GM23338 (cell line): ENCODE data around the gene NTPCR. TPM values are rescaled to one million over a fixed set of nuclear protein-coding genes. Genes with fewer than 3 reads are reported as not detected.

ENCODE experiments used
- ATAC-seq: fragments of 200-7000 bp; cut with Tn5 transposase; 3 replicates; pipeline ENCODE4 v1.9.1; 2020
- DNase-seq: peaks from one replicate; pipeline ENCODE4 v3.0.0-alpha.2; 2015; ENCODE audit warnings: low spot score
- H2AFZ ChIP-seq: fragments of 200-600 bp; sonication (generic); 2 replicates; pipeline ENCODE4 v1.8.0; 2016; ENCODE audit warnings: antibody characterized with exemption, mild to moderate bottlenecking, moderate library complexity
- H3F3A ChIP-seq: fragments of 200-600 bp; sonication (generic); replicated peaks from 2 replicates; pipeline ENCODE4 v1.8.0; 2017; ENCODE audit warnings: antibody characterized with exemption, mixed run types, low read depth
- H3K27ac ChIP-seq: fragments of 200-600 bp; sonication (generic); 2 replicates; pipeline ENCODE4 v1.6.1; 2016; ENCODE audit warnings: low read depth
- H3K27me3 ChIP-seq: fragments of 200-600 bp; sonication (generic); 2 replicates; pipeline ENCODE4 v1.8.0; 2016; ENCODE audit warnings: mild to moderate bottlenecking, mixed run types, moderate library complexity; ENCODE audit not compliant: insufficient read depth
- H3K36me3 ChIP-seq: fragments of 200-600 bp; sonication (generic); 2 replicates; pipeline ENCODE4 v1.8.0; 2016; ENCODE audit warnings: mild to moderate bottlenecking; ENCODE audit not compliant: insufficient read depth
- H3K4me1 ChIP-seq: fragments of 200-600 bp; sonication (generic); 2 replicates; pipeline ENCODE4 v1.8.0; 2016; ENCODE audit warnings: mild to moderate bottlenecking, moderate library complexity; ENCODE audit not compliant: insufficient read depth
- H3K4me2 ChIP-seq: fragments of 200-600 bp; sonication (generic); 2 replicates; pipeline ENCODE4 v1.7.1; 2017; ENCODE audit warnings: mixed run types
- H3K4me3 ChIP-seq: fragments of 200-600 bp; sonication (generic); 2 replicates; pipeline ENCODE4 v1.6.1; 2016; ENCODE audit warnings: mixed run types
- H3K79me2 ChIP-seq: fragments of 200-600 bp; sonication (generic); replicated peaks from 2 replicates; pipeline ENCODE4 v1.8.0; 2017; ENCODE audit warnings: mild to moderate bottlenecking; ENCODE audit not compliant: insufficient read depth
- H3K9me2 ChIP-seq: fragments of 200-600 bp; sonication (generic); 2 replicates; pipeline ENCODE4 v1.8.0; 2017; ENCODE audit not compliant: insufficient read depth
- H4K20me1 ChIP-seq: fragments of 200-600 bp; sonication (generic); replicated peaks from 2 replicates; pipeline ENCODE4 v1.8.0; 2017; ENCODE audit warnings: mild to moderate bottlenecking; ENCODE audit not compliant: insufficient read depth
- H3K27ac Mint-ChIP-seq: 2 replicates; pipeline ENCODE4 v1.8.0; 2020; ENCODE audit warnings: inconsistent platforms, mild to moderate bottlenecking, moderate library complexity, mixed read lengths
- H3K27me3 Mint-ChIP-seq: 3 replicates; pipeline ENCODE4 v1.8.0; 2022; ENCODE audit warnings: low read depth, mild to moderate bottlenecking, moderate library complexity, mixed read lengths, inconsistent platforms; ENCODE audit not compliant: insufficient read depth, poor library complexity
- H3K36me3 Mint-ChIP-seq: 3 replicates; pipeline ENCODE4 v1.8.0; 2021; ENCODE audit warnings: low read depth, mild to moderate bottlenecking, inconsistent platforms, moderate library complexity, mixed read lengths
- H3K4me1 Mint-ChIP-seq: 3 replicates; pipeline ENCODE4 v1.8.0; 2020; ENCODE audit warnings: mild to moderate bottlenecking, inconsistent platforms, mixed read lengths
- H3K4me3 Mint-ChIP-seq: 3 replicates; pipeline ENCODE4 v1.8.0; 2021; ENCODE audit warnings: moderate library complexity, mild to moderate bottlenecking, inconsistent platforms, mixed read lengths
- H3K9me3 Mint-ChIP-seq: 3 replicates; pipeline ENCODE4 v1.8.0; 2020; ENCODE audit warnings: moderate library complexity, mild to moderate bottlenecking, inconsistent platforms, mixed read lengths
- CREB1 ChIP-seq: fragments of 250-450 bp; sonication (Bioruptor Pico); IDR thresholded peaks from 2 replicates; pipeline ENCODE4 v1.5.0; 2020; ENCODE audit warnings: low read depth, mild to moderate bottlenecking, moderate library complexity
- CTCF ChIP-seq, 2 experiments: fragments of 200-600 bp in 1 of 2; sonication (generic) in 1 of 2; conservative IDR thresholded peaks; 2 replicates each; pipeline versions ENCODE4 v1.5.1 to v1.6.1; 2016 to 2017; ENCODE audit warnings: antibody characterized with exemption in 2 of 2, low read depth in 2 of 2, mild to moderate bottlenecking in 2 of 2, moderate library complexity in 1 of 2
- EZH2 ChIP-seq: fragments of 200-600 bp; sonication (generic); IDR thresholded peaks from one replicate; pipeline ENCODE4 v1.8.0; 2017; ENCODE audit warnings: antibody characterized with exemption, mild to moderate bottlenecking, low read depth; ENCODE audit not compliant: unreplicated experiment
- EZH2phosphoT487 ChIP-seq: fragments of 200-600 bp; sonication (generic); IDR thresholded peaks from one replicate; pipeline ENCODE4 v1.8.1; 2018; ENCODE audit warnings: antibody characterized with exemption; ENCODE audit not compliant: unreplicated experiment
- JUNB ChIP-seq: IDR thresholded peaks from one replicate; pipeline ENCODE4 v1.6.1; 2016; ENCODE audit warnings: antibody characterized with exemption; ENCODE audit not compliant: unreplicated experiment
- NANOG ChIP-seq: IDR thresholded peaks from 2 replicates; pipeline ENCODE4 v1.6.1; 2016; ENCODE audit warnings: antibody characterized with exemption, borderline replicate concordance
- POLR2AphosphoS5 ChIP-seq: IDR thresholded peaks from 2 replicates; pipeline ENCODE4 v1.6.1; 2016; ENCODE audit warnings: antibody characterized with exemption, low read depth
- STAT1 ChIP-seq: IDR thresholded peaks from one replicate; pipeline ENCODE4 v1.6.1; 2016; ENCODE audit warnings: antibody characterized with exemption; ENCODE audit not compliant: unreplicated experiment
- ZNF114 ChIP-seq: fragments of 250-450 bp; sonication (Bioruptor Pico); IDR thresholded peaks from 2 replicates; pipeline ENCODE4 v1.5.0; 2020; ENCODE audit warnings: mild to moderate bottlenecking, moderate library complexity
- ZNF331 ChIP-seq: fragments of 250-450 bp; sonication (Bioruptor Pico); IDR thresholded peaks from 2 replicates; pipeline ENCODE4 v1.5.0; 2020; ENCODE audit warnings: low read depth, mild to moderate bottlenecking, moderate library complexity
- polyA plus RNA-seq: library from polyadenylated mRNA; unstranded; fragments of >200 nt; fragmentation: Nextera tagmentation; extraction: Ambion mirVana; gene quantifications from 2 replicates; pipeline ENCODE4 v1.2.1, GENCODE V29; 2016
- total RNA-seq: library from RNA; depleted of rRNA; stranded (reverse); fragments of >200 nt; shearing (Covaris generic); gene quantifications from 2 replicates; pipeline ENCODE4 v1.2.3, GENCODE V29; 2014
- TF ChIP-seq, protein P1 (sequence below): fragments of 250-450 bp; sonication (Bioruptor Pico); IDR thresholded peaks from 2 replicates; pipeline ENCODE4 v1.5.0; 2020; ENCODE audit warnings: mild to moderate bottlenecking, moderate library complexity
- TF ChIP-seq, protein P2 (sequence below): IDR thresholded peaks from 2 replicates; pipeline ENCODE4 v1.6.1; 2016; ENCODE audit warnings: antibody characterized with exemption
- TF ChIP-seq, protein P3 (sequence below): IDR thresholded peaks from one replicate; pipeline ENCODE4 v1.6.1; 2018; ENCODE audit warnings: antibody characterized with exemption; ENCODE audit not compliant: unreplicated experiment

The NTPCR gene
- total and polyA plus RNA-seq, 2 experiments from 2014 or later, result 64.1 to 150 TPM

GRCh38 chr1:232922485-232922884, 27.9 kb upstream of the NTPCR start:
- Histone ChIP-seq H3K36me3 (no peaks in the 10 kb centered on the region), H3K9me2 (no peaks in the 10 kb centered on the region), H3K4me3 (no peak overlapping the region), H4K20me1 (no peaks in the 10 kb centered on the region), H3K4me2 (no peak overlapping the region), H3F3A (no peaks in the 10 kb centered on the region), H3K27ac (no peak overlapping the region), H3K27me3 (no peaks in the 10 kb centered on the region), H3K4me1 (no peaks in the 10 kb centered on the region), H2AFZ (no peak overlapping the region), H3K79me2 (no peaks in the 10 kb centered on the region)
- peaks cover 7% of the 10 kb centered on the region for H3K9me3 Mint-ChIP-seq
- H3K27ac Mint-ChIP-seq, result no peak overlapping the region
- no peak overlapping the region for H3K4me3 Mint-ChIP-seq
- H3K27me3 Mint-ChIP-seq, result no peaks in the 10 kb centered on the region
- H3K36me3 Mint-ChIP-seq, result no peaks in the 10 kb centered on the region
- DNase-seq (no peak), ATAC-seq (no peak)
- H3K4me1 Mint-ChIP-seq, result no peaks in the 10 kb centered on the region
- no peak for TF ChIP-seq CTCF (conservative IDR thresholded peaks at IDR 0.05; ENCODE audit: low read depth in 2 of 2)
- TF ChIP-seq, protein P1, sequence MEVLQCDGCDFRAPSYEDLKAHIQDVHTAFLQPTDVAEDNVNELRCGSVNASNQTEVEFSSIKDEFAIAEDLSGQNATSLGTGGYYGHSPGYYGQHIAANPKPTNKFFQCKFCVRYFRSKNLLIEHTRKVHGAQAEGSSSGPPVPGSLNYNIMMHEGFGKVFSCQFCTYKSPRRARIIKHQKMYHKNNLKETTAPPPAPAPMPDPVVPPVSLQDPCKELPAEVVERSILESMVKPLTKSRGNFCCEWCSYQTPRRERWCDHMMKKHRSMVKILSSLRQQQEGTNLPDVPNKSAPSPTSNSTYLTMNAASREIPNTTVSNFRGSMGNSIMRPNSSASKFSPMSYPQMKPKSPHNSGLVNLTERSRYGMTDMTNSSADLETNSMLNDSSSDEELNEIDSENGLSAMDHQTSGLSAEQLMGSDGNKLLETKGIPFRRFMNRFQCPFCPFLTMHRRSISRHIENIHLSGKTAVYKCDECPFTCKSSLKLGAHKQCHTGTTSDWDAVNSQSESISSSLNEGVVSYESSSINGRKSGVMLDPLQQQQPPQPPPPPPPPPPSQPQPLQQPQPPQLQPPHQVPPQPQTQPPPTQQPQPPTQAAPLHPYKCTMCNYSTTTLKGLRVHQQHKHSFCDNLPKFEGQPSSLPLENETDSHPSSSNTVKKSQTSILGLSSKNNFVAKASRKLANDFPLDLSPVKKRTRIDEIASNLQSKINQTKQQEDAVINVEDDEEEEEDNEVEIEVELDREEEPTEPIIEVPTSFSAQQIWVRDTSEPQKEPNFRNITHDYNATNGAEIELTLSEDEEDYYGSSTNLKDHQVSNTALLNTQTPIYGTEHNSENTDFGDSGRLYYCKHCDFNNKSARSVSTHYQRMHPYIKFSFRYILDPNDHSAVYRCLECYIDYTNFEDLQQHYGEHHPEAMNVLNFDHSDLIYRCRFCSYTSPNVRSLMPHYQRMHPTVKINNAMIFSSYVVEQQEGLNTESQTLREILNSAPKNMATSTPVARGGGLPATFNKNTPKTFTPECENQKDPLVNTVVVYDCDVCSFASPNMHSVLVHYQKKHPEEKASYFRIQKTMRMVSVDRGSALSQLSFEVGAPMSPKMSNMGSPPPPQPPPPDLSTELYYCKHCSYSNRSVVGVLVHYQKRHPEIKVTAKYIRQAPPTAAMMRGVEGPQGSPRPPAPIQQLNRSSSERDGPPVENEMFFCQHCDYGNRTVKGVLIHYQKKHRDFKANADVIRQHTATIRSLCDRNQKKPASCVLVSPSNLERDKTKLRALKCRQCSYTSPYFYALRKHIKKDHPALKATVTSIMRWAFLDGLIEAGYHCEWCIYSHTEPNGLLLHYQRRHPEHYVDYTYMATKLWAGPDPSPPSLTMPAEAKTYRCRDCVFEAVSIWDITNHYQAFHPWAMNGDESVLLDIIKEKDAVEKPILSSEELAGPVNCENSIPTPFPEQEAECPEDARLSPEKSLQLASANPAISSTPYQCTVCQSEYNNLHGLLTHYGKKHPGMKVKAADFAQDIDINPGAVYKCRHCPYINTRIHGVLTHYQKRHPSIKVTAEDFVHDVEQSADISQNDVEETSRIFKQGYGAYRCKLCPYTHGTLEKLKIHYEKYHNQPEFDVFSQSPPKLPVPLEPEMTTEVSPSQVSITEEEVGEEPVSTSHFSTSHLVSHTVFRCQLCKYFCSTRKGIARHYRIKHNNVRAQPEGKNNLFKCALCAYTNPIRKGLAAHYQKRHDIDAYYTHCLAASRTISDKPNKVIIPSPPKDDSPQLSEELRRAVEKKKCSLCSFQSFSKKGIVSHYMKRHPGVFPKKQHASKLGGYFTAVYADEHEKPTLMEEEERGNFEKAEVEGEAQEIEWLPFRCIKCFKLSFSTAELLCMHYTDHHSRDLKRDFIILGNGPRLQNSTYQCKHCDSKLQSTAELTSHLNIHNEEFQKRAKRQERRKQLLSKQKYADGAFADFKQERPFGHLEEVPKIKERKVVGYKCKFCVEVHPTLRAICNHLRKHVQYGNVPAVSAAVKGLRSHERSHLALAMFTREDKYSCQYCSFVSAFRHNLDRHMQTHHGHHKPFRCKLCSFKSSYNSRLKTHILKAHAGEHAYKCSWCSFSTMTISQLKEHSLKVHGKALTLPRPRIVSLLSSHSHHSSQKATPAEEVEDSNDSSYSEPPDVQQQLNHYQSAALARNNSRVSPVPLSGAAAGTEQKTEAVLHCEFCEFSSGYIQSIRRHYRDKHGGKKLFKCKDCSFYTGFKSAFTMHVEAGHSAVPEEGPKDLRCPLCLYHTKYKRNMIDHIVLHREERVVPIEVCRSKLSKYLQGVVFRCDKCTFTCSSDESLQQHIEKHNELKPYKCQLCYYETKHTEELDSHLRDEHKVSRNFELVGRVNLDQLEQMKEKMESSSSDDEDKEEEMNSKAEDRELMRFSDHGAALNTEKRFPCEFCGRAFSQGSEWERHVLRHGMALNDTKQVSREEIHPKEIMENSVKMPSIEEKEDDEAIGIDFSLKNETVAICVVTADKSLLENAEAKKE (CRISPR knock-in tag), result no peak
- TF ChIP-seq, protein P2, sequence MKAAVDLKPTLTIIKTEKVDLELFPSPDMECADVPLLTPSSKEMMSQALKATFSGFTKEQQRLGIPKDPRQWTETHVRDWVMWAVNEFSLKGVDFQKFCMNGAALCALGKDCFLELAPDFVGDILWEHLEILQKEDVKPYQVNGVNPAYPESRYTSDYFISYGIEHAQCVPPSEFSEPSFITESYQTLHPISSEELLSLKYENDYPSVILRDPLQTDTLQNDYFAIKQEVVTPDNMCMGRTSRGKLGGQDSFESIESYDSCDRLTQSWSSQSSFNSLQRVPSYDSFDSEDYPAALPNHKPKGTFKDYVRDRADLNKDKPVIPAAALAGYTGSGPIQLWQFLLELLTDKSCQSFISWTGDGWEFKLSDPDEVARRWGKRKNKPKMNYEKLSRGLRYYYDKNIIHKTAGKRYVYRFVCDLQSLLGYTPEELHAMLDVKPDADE, result no peak
- no peak for TF ChIP-seq ZNF331 (CRISPR knock-in tag)
- TF ChIP-seq CREB1 (CRISPR knock-in tag), result no peak
- TF ChIP-seq, protein P3, sequence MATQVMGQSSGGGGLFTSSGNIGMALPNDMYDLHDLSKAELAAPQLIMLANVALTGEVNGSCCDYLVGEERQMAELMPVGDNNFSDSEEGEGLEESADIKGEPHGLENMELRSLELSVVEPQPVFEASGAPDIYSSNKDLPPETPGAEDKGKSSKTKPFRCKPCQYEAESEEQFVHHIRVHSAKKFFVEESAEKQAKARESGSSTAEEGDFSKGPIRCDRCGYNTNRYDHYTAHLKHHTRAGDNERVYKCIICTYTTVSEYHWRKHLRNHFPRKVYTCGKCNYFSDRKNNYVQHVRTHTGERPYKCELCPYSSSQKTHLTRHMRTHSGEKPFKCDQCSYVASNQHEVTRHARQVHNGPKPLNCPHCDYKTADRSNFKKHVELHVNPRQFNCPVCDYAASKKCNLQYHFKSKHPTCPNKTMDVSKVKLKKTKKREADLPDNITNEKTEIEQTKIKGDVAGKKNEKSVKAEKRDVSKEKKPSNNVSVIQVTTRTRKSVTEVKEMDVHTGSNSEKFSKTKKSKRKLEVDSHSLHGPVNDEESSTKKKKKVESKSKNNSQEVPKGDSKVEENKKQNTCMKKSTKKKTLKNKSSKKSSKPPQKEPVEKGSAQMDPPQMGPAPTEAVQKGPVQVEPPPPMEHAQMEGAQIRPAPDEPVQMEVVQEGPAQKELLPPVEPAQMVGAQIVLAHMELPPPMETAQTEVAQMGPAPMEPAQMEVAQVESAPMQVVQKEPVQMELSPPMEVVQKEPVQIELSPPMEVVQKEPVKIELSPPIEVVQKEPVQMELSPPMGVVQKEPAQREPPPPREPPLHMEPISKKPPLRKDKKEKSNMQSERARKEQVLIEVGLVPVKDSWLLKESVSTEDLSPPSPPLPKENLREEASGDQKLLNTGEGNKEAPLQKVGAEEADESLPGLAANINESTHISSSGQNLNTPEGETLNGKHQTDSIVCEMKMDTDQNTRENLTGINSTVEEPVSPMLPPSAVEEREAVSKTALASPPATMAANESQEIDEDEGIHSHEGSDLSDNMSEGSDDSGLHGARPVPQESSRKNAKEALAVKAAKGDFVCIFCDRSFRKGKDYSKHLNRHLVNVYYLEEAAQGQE, result no peak
- TF ChIP-seq JUNB, result no peak
- TF ChIP-seq ZNF114, result no peak
- TF ChIP-seq NANOG, result no peak
- TF ChIP-seq EZH2, result no peak
- TF ChIP-seq EZH2phosphoT487, result no peak
- TF ChIP-seq STAT1, result no peak
- no peak for TF ChIP-seq POLR2AphosphoS5
